Measurements from ENCODE around the gene CYTH1. TPM values are rescaled to one million over a fixed set of nuclear protein-coding genes. Genes with fewer than 3 reads are reported as not detected.

Gene CYTH1
- total RNA-seq, 1 experiment from 2014 or later: 40.3 TPM

DNA sequence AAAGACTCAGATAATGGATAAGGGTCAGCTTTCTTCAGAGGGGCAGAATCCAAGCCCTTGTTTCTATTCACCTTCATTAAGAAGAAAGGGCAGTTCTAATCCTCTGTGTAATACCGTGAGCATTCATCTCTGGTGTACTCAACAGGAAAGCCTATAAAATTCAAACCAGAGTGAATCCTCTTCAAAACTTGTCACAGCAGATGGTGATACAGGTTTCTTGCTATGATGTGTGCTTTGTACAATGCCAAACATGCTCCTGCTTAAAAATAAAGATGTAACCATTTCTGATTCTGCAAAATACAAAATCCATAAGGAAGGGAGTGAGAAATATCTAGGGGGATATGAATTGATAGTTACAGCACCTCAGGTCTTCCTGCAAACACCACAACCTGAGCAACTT, 49.7 kb downstream of the CYTH1 start:
- H3K4me1 ChIP-seq (replicated peaks; ENCODE audit: insufficient read depth): peaks cover 19% of the 10 kb centered on the region
- H3F3A ChIP-seq (ENCODE audit: insufficient read depth, low read depth): peaks cover 18% of the 10 kb centered on the region
- BruUV-seq (replicated peaks): no TSS peak
- DNase-seq: no peak
- intact Hi-C loops (cut with micrococcal nuclease; ENCODE audit: unreplicated experiment): no loop called here
- no peak overlapping the region for H3K27ac ChIP-seq
- no peaks in the 10 kb centered on the region for H3K27me3 ChIP-seq (ENCODE audit: insufficient read depth, low read depth)
- H4K20me1 ChIP-seq (ENCODE audit: insufficient read depth): peaks cover 16% of the 10 kb centered on the region; the same call in 1 of the 2 replicates
- no peaks in the 10 kb centered on the region for H3K9me2 ChIP-seq (ENCODE audit: insufficient read depth)
- no peak for TF ChIP-seq EZH2 (IDR thresholded peaks at IDR 0.05; ENCODE audit: low read depth)
- TF ChIP-seq, protein P1, sequence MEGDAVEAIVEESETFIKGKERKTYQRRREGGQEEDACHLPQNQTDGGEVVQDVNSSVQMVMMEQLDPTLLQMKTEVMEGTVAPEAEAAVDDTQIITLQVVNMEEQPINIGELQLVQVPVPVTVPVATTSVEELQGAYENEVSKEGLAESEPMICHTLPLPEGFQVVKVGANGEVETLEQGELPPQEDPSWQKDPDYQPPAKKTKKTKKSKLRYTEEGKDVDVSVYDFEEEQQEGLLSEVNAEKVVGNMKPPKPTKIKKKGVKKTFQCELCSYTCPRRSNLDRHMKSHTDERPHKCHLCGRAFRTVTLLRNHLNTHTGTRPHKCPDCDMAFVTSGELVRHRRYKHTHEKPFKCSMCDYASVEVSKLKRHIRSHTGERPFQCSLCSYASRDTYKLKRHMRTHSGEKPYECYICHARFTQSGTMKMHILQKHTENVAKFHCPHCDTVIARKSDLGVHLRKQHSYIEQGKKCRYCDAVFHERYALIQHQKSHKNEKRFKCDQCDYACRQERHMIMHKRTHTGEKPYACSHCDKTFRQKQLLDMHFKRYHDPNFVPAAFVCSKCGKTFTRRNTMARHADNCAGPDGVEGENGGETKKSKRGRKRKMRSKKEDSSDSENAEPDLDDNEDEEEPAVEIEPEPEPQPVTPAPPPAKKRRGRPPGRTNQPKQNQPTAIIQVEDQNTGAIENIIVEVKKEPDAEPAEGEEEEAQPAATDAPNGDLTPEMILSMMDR (conservative IDR thresholded peaks at IDR 0.05): no peak
- H3K9me3 ChIP-seq (ENCODE audit: insufficient read depth, low read depth): no peaks in the 10 kb centered on the region
- peaks cover 75% of the 10 kb centered on the region for H3K79me2 ChIP-seq (ENCODE audit: low read depth)
- no peaks in the 10 kb centered on the region for H3K36me3 ChIP-seq (ENCODE audit: low read depth)
- POLR2A ChIA-PET (ENCODE audit: unreplicated experiment): no interaction called here
- H3K4me2 ChIP-seq: no peak overlapping the region
- H3K4me3 ChIP-seq: no peak overlapping the region
- CTCF ChIA-PET: no interaction called here
- no peak overlapping the region for H2AFZ ChIP-seq

DNA sequence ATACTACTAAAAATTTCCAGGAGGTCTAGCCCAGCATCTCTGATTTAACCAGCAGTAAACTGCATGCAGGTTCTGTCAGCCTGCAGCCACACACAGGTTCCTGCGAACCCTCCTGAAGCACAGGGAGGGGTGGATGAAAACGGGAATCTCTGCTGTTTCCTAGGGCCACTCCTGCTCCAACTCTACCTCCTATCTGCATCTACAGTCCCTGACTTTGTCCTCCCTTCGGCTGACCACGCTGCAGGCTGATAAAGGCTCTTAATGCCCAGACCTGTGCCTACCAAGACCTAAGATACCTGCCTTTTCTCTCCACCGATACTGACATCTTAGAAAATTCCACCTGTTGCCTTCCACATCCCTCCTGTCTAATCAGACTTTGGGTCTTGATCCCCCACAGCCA, 50.2 kb downstream of the CYTH1 start:
- BruUV-seq (replicated peaks): no TSS peak
- no peaks in the 10 kb centered on the region for H3K27me3 ChIP-seq (ENCODE audit: insufficient read depth, low read depth)
- TF ChIP-seq, protein P1 (conservative IDR thresholded peaks at IDR 0.05): no peak
- TF ChIP-seq EZH2 (IDR thresholded peaks at IDR 0.05; ENCODE audit: low read depth): no peak
- no peak overlapping the region for H2AFZ ChIP-seq
- no peak overlapping the region for H3K27ac ChIP-seq
- H3K4me1 ChIP-seq (replicated peaks; ENCODE audit: insufficient read depth): peaks cover 15% of the 10 kb centered on the region
- POLR2A ChIA-PET (ENCODE audit: unreplicated experiment): no interaction called here
- no peaks in the 10 kb centered on the region for H3K36me3 ChIP-seq (ENCODE audit: low read depth)
- no peak overlapping the region for H3K4me2 ChIP-seq
- H4K20me1 ChIP-seq (ENCODE audit: insufficient read depth): peaks cover 16% of the 10 kb centered on the region; the same call in 1 of the 2 replicates
- CTCF ChIA-PET: no interaction called here
- H3K9me3 ChIP-seq (ENCODE audit: insufficient read depth, low read depth): no peaks in the 10 kb centered on the region
- intact Hi-C loops (cut with micrococcal nuclease; ENCODE audit: unreplicated experiment): no loop called here
- DNase-seq: no peak
- peaks cover 13% of the 10 kb centered on the region for H3F3A ChIP-seq (ENCODE audit: insufficient read depth, low read depth)
- H3K9me2 ChIP-seq (ENCODE audit: insufficient read depth): no peaks in the 10 kb centered on the region
- H3K79me2 ChIP-seq (ENCODE audit: low read depth): peaks cover 75% of the 10 kb centered on the region
- no peak overlapping the region for H3K4me3 ChIP-seq

DNA sequence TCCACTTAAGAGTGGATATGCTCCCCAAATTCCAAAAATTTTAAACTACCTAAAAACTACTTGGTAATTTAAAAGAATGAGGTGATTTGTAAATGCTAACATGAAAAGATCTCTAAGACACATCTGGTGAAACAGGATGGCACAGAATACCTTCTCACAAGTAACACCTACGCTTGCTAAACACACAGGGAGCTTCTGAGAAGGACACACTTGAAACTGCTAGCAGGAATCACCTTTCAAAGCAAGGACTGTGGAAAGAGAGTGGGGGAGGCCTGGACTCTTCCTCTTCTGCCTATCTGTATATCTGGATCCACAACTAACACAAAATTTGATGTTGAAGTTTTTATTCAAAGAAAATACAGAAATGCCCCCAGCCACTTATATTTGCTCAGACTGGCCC, 52.4 kb downstream of the CYTH1 start:
- ChIA-PET POLR2A (ENCODE audit: unreplicated experiment) (no interaction called here), CTCF (interaction anchor here (0.5 kb wide), 1 partner anchor 21 kb away, joined by 10 read pairs; no protein-coding TSS in a partner anchor)
- peaks cover 60% of the 10 kb centered on the region for H3K79me2 ChIP-seq (ENCODE audit: low read depth)
- TF ChIP-seq, protein P1 (conservative IDR thresholded peaks at IDR 0.05): no peak
- 0 out of 2 replicates have a peak, but pooled peaks cover 6% of the 10 kb centered on the region for H4K20me1 ChIP-seq (ENCODE audit: insufficient read depth)
- no TSS peak for BruUV-seq (replicated peaks)
- intact Hi-C loops (cut with micrococcal nuclease; ENCODE audit: unreplicated experiment): no loop called here
- H3K4me1 ChIP-seq (replicated peaks; ENCODE audit: insufficient read depth): peaks cover 3% of the 10 kb centered on the region; the same call in 1 of the 2 replicates
- H3F3A ChIP-seq (ENCODE audit: insufficient read depth, low read depth): no peaks in the 10 kb centered on the region
- H2AFZ ChIP-seq: no peak overlapping the region
- H3K36me3 ChIP-seq (ENCODE audit: low read depth): no peaks in the 10 kb centered on the region
- no peaks in the 10 kb centered on the region for H3K9me3 ChIP-seq (ENCODE audit: insufficient read depth, low read depth)
- no peak for DNase-seq
- no peaks in the 10 kb centered on the region for H3K9me2 ChIP-seq (ENCODE audit: insufficient read depth)
- H3K27me3 ChIP-seq (ENCODE audit: insufficient read depth, low read depth): no peaks in the 10 kb centered on the region
- H3K4me2 ChIP-seq: no peak overlapping the region
- H3K4me3 ChIP-seq: no peak overlapping the region
- no peak overlapping the region for H3K27ac ChIP-seq
